ENCODE data around the gene GPR26. TPM values are rescaled to one million over a fixed set of nuclear protein-coding genes. Genes with fewer than 3 reads are reported as not detected.

GPR26 gene
- total and polyA plus RNA-seq, 11 donors = not detected

- no peaks in the 10 kb centered on the region for H3K36me3 ChIP-seq
- DNase-seq (no peak), ATAC-seq (no peak)
- H3K27me3 ChIP-seq = no peaks in the 10 kb centered on the region
- H3K4me1 ChIP-seq = no peaks in the 10 kb centered on the region
- 75 to 87% (median 78%) methylated on average over 9 of the region's 9 CpGs for WGBS, 4 donors
- H3K4me3 ChIP-seq = no peak overlapping the region
- TF ChIP-seq, protein P1, sequence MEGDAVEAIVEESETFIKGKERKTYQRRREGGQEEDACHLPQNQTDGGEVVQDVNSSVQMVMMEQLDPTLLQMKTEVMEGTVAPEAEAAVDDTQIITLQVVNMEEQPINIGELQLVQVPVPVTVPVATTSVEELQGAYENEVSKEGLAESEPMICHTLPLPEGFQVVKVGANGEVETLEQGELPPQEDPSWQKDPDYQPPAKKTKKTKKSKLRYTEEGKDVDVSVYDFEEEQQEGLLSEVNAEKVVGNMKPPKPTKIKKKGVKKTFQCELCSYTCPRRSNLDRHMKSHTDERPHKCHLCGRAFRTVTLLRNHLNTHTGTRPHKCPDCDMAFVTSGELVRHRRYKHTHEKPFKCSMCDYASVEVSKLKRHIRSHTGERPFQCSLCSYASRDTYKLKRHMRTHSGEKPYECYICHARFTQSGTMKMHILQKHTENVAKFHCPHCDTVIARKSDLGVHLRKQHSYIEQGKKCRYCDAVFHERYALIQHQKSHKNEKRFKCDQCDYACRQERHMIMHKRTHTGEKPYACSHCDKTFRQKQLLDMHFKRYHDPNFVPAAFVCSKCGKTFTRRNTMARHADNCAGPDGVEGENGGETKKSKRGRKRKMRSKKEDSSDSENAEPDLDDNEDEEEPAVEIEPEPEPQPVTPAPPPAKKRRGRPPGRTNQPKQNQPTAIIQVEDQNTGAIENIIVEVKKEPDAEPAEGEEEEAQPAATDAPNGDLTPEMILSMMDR (IDR thresholded peaks at IDR 0.05) = no peak
- no peak for TF ChIP-seq POLR2A (IDR thresholded peaks at IDR 0.05)
- no peak overlapping the region for H3K27ac ChIP-seq
- intact Hi-C loops (cut with DNase I) = no loop called here
- peaks cover 0 to 13% (median 0%) of the 10 kb centered on the region in 12 donors for H3K9me3 ChIP-seq
Measured at GRCh38 chr10:123721441-123722049, 55.4 kb downstream of the GPR26 start.

GRCh38 chr10:123722351-123722750, 56.2 kb downstream of the GPR26 start:
- H3K9me3 ChIP-seq = peaks cover 0 to 13% (median 0%) of the 10 kb centered on the region in 12 donors
- no peak overlapping the region for H3K4me3 ChIP-seq
- no peaks in the 10 kb centered on the region for H3K27me3 ChIP-seq
- H3K27ac ChIP-seq = no peak overlapping the region
- DNase-seq (no peak), ATAC-seq (no peak)
- H3K36me3 ChIP-seq = no peaks in the 10 kb centered on the region
- intact Hi-C loops (cut with DNase I) = no loop called here
- WGBS, 4 donors = 85 to 91% (median 89%) methylated on average over 2 of the region's 2 CpGs
- TF ChIP-seq, protein P1 (IDR thresholded peaks at IDR 0.05) = no peak
- no peak for TF ChIP-seq POLR2A (IDR thresholded peaks at IDR 0.05)
- H3K4me1 ChIP-seq = no peaks in the 10 kb centered on the region

- Histone ChIP-seq H3K36me3 (no peaks in the 10 kb centered on the region), H3K27ac (no peak overlapping the region), H3K4me3 (no peak overlapping the region), H3K27me3 (no peaks in the 10 kb centered on the region), H3K9me3 (no peaks in the 10 kb centered on the region), H3K4me1 (no peaks in the 10 kb centered on the region)
- intact Hi-C loops (cut with DNase I) = no loop called here
- ATAC-seq (no peak), DNase-seq (no peak)
- TF ChIP-seq, protein P1 (IDR thresholded peaks at IDR 0.05) = no peak
- TF ChIP-seq POLR2A (IDR thresholded peaks at IDR 0.05) = no peak
- WGBS, 4 donors = 88 to 92% (median 90%) methylated on average over 12 of the region's 12 CpGs
Measured at GRCh38 chr10:123724747-123725146, 58.6 kb downstream of the GPR26 start.

- DNase-seq (no peak), ATAC-seq (no peak)
- H3K4me3 ChIP-seq = no peak overlapping the region
- WGBS, 4 donors = 48 to 52% (median 51%) methylated on average over 3 of the region's 3 CpGs
- H3K27me3 ChIP-seq = no peaks in the 10 kb centered on the region
- no peaks in the 10 kb centered on the region for H3K9me3 ChIP-seq
- TF ChIP-seq, protein P1 (IDR thresholded peaks at IDR 0.05) = no peak
- TF ChIP-seq POLR2A (IDR thresholded peaks at IDR 0.05) = no peak
- H3K27ac ChIP-seq = no peak overlapping the region
- intact Hi-C loops (cut with DNase I) = no loop called here
- no peaks in the 10 kb centered on the region for H3K4me1 ChIP-seq
- no peaks in the 10 kb centered on the region for H3K36me3 ChIP-seq
Measured at GRCh38 chr10:123726381-123726780, 60.2 kb downstream of the GPR26 start.
